ENCODE measurements around the gene GATA5.

The GATA5 gene

DNA sequence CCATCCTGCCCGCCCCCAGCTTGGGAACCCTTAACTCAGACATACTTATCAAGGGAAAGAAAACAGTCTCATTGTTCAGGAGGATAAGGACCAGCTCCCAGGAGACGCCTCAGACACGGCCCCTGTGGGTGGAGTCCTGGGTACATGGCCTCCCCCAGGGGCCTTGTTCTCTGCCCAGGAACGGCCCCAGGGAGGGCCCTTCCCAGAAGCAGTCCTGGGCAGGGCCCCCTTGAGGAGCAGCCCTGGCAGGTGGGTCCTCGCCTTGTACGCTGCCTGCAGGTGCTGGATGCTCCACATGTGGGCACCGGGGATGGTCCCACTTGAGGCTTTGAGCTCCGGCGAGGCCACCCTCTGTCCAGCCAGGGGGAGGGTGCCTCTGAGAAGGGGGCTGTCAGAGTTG is 4.5 kb upstream of the GATA5 start:
- TF ChIP-seq, protein P1, sequence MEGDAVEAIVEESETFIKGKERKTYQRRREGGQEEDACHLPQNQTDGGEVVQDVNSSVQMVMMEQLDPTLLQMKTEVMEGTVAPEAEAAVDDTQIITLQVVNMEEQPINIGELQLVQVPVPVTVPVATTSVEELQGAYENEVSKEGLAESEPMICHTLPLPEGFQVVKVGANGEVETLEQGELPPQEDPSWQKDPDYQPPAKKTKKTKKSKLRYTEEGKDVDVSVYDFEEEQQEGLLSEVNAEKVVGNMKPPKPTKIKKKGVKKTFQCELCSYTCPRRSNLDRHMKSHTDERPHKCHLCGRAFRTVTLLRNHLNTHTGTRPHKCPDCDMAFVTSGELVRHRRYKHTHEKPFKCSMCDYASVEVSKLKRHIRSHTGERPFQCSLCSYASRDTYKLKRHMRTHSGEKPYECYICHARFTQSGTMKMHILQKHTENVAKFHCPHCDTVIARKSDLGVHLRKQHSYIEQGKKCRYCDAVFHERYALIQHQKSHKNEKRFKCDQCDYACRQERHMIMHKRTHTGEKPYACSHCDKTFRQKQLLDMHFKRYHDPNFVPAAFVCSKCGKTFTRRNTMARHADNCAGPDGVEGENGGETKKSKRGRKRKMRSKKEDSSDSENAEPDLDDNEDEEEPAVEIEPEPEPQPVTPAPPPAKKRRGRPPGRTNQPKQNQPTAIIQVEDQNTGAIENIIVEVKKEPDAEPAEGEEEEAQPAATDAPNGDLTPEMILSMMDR (IDR thresholded peaks at IDR 0.05; ENCODE audit: insufficient read depth, low read length, poor library complexity, severe bottlenecking): no peak
- no peak for TF ChIP-seq EZH2phosphoT487 (conservative IDR thresholded peaks at IDR 0.05; ENCODE audit: low read length)
- H3K4me3 ChIP-seq (ENCODE audit: insufficient read depth, low read length, poor library complexity, severe bottlenecking): no peak overlapping the region
- no peaks in the 10 kb centered on the region for H3K9me2 ChIP-seq (replicated peaks; ENCODE audit: insufficient read depth, low read length)
- no peaks in the 10 kb centered on the region for H3F3A ChIP-seq (ENCODE audit: insufficient read depth)
- no peak overlapping the region for H3K27ac ChIP-seq (ENCODE audit: low read depth, low read length)
- H2AFZ ChIP-seq (ENCODE audit: low read depth, low read length, severe bottlenecking): no peak overlapping the region
- no peaks in the 10 kb centered on the region for H3K79me2 ChIP-seq (ENCODE audit: insufficient read depth, low read length)
- no peaks in the 10 kb centered on the region for H3K36me3 ChIP-seq (ENCODE audit: low read length)
- H3K9me3 ChIP-seq (ENCODE audit: insufficient read depth, low read length): no peaks in the 10 kb centered on the region
- no peak overlapping the region for H3K4me2 ChIP-seq (ENCODE audit: low read depth, low read length, poor library complexity, severe bottlenecking)
- no peak overlapping the region for H3K9ac ChIP-seq (ENCODE audit: low read length)
- H4K20me1 ChIP-seq (ENCODE audit: low read depth, low read length): no peaks in the 10 kb centered on the region
- no peaks in the 10 kb centered on the region for H3K27me3 ChIP-seq (ENCODE audit: low read length)

DNA sequence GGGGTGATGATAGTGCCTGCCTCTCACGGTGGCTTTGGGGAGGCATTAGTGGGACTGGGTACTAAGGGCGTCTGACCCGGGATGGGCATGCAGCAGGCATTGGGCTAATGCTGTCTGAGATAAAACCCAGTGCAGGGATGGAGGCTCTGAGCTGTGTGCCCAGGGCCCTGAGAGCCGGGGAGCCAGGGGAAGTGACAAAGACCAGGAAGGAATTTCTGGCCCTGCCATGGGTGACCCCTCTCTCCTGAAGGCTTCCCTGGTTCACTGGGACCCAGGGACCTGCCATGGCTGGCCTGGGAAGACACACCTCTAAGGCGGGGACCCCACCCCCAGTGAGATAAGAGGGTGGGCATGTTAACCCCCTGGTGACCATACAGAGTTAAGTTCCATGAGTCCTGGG is 3.9 kb upstream of the GATA5 start:
- H3K4me2 ChIP-seq (ENCODE audit: low read depth, low read length, poor library complexity, severe bottlenecking): no peak overlapping the region
- no peak overlapping the region for H3K9ac ChIP-seq (ENCODE audit: low read length)
- no peaks in the 10 kb centered on the region for H3F3A ChIP-seq (ENCODE audit: insufficient read depth)
- no peaks in the 10 kb centered on the region for H3K9me3 ChIP-seq (ENCODE audit: insufficient read depth, low read length)
- H4K20me1 ChIP-seq (ENCODE audit: low read depth, low read length): no peaks in the 10 kb centered on the region
- H2AFZ ChIP-seq (ENCODE audit: low read depth, low read length, severe bottlenecking): no peak overlapping the region
- no peaks in the 10 kb centered on the region for H3K36me3 ChIP-seq (ENCODE audit: low read length)
- H3K79me2 ChIP-seq (ENCODE audit: insufficient read depth, low read length): no peaks in the 10 kb centered on the region
- H3K27ac ChIP-seq (ENCODE audit: low read depth, low read length): no peak overlapping the region
- no peaks in the 10 kb centered on the region for H3K27me3 ChIP-seq (ENCODE audit: low read length)
- TF ChIP-seq, protein P1 (IDR thresholded peaks at IDR 0.05; ENCODE audit: insufficient read depth, low read length, poor library complexity, severe bottlenecking): no peak
- TF ChIP-seq EZH2phosphoT487 (conservative IDR thresholded peaks at IDR 0.05; ENCODE audit: low read length): no peak
- H3K4me3 ChIP-seq (ENCODE audit: insufficient read depth, low read length, poor library complexity, severe bottlenecking): no peak overlapping the region
- no peaks in the 10 kb centered on the region for H3K9me2 ChIP-seq (replicated peaks; ENCODE audit: insufficient read depth, low read length)

DNA sequence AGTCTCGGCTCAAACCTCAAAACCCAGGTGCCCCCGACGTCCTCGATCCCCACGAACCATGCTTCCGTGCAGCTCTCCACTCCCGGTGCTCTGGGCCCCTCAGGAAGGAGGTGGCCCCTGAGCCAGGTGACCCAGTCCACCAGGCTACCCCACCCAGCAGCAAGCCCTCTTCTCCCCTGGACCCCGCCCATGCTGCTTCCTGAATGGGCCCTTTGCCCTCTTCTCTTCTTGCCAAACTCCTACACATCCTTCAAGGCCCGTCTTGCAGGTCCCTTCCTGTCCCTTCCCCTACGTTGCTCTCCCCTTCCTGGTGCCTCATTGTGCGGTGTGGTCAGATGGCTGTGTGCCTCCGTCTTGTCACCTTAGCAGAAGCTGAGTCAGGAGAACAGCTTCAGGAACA is 3.4 kb upstream of the GATA5 start:
- no peaks in the 10 kb centered on the region for H3K27me3 ChIP-seq (ENCODE audit: low read length)
- no peaks in the 10 kb centered on the region for H3K9me3 ChIP-seq (ENCODE audit: insufficient read depth, low read length)
- no peak for TF ChIP-seq EZH2phosphoT487 (conservative IDR thresholded peaks at IDR 0.05; ENCODE audit: low read length)
- TF ChIP-seq, protein P1 (IDR thresholded peaks at IDR 0.05; ENCODE audit: insufficient read depth, low read length, poor library complexity, severe bottlenecking): no peak
- H3K27ac ChIP-seq (ENCODE audit: low read depth, low read length): no peak overlapping the region
- H3K4me3 ChIP-seq (ENCODE audit: insufficient read depth, low read length, poor library complexity, severe bottlenecking): no peak overlapping the region
- H3K9me2 ChIP-seq (replicated peaks; ENCODE audit: insufficient read depth, low read length): no peaks in the 10 kb centered on the region
- H3K79me2 ChIP-seq (ENCODE audit: insufficient read depth, low read length): no peaks in the 10 kb centered on the region
- H3F3A ChIP-seq (ENCODE audit: insufficient read depth): no peaks in the 10 kb centered on the region
- H3K36me3 ChIP-seq (ENCODE audit: low read length): no peaks in the 10 kb centered on the region
- H3K9ac ChIP-seq (ENCODE audit: low read length): no peak overlapping the region
- H4K20me1 ChIP-seq (ENCODE audit: low read depth, low read length): no peaks in the 10 kb centered on the region
- H3K4me2 ChIP-seq (ENCODE audit: low read depth, low read length, poor library complexity, severe bottlenecking): no peak overlapping the region
- H2AFZ ChIP-seq (ENCODE audit: low read depth, low read length, severe bottlenecking): no peak overlapping the region

Measured in SU-DHL-6 (cell line).